HG02798 (cell line): ENCODE results near the gene ELAC2.
A peak's percentile ranks its signal among the peaks of the same experiment; 100 is the strongest.
"Not testable (repeated sequence)": the region's sequence is repeated elsewhere in the genome, so short reads cannot be mapped to it uniquely, and the experiment has no call there.

Source experiments
- ATAC-seq: cut with Tn5 transposase; IDR thresholded peaks from one replicate; pipeline ENCODE4 v1.9.1; 2021; ENCODE audit warnings: mild to moderate bottlenecking; ENCODE audit not compliant: unreplicated experiment, poor library complexity

Gene ELAC2

DNA sequence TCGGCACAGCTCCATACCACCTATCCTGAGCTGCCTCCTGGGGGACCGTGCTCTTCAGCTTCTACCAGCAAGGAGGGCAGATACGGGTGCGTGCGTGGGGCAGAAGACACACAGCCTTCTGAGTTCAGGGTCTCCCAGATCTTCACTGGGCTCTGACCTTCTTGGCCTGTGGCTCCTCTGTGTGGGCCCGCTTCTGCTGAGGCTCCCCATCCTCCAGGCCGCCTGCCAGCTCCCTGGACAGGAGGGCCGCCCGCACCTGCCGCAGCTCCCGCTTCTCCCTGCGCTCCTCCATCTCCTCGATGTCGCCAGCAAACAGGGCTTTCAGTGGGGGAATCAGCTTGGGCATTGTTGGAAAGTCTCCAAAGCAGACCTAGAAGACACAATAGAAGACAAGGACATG is 25.2 kb downstream of the ELAC2 start:
- no peak for ATAC-seq

DNA sequence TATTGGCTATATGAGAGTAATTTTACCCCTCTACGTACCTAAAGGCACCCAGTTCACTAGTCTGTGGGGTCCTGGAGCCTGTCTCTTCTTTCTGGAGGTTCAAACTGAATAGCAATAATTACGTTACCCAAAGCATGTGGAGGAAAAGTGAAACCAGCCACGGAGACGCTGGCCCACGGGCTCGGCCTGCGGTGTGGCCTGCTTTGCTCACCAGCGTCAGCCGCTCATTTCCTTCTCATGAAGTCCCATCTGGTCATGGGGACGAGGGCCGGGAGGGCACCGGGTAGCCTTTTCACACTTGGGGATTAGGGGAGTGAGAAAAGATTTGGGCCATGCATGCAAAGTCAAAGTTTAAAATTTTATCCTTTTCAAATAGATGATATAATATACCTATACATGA is 26.9 kb downstream of the ELAC2 start:
- no peak for ATAC-seq

DNA sequence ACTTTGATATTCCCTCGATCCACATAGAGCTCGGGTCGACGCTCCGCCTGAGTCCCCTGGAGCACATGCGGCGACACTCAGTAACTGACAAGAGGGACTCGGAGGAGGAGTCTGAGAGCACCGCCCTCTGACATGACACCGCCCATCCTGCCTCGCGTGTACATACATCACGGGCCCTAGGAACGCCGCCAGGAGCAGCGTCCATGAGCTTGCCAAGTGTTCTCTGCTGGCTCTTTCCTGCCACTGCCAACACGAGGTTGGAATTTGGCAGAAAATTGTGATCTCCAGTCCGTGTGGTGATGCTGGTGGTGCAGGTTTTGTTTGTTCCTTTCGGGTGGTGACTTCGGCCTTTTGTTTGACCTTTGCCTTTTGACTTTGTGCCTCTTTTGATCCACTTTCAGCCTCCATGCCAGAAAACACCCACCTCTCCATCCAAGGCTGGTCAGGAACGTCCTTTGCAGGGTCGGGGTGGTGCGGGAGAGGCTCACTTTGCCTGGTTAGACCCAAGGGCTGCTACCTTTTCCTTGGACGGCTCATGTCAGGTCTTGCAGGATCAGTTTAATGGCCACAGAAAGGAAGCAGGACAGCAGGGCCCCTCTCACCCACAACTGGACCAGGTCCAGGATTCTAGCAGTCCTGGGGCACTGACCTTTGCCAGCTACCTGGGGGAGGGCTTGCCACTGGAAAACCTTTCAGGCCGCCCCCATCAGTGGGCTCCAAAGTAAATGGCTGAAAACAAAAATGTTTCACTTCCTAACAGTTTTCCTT is 27.6 kb downstream of the ELAC2 start:
- ATAC-seq = no peak

DNA sequence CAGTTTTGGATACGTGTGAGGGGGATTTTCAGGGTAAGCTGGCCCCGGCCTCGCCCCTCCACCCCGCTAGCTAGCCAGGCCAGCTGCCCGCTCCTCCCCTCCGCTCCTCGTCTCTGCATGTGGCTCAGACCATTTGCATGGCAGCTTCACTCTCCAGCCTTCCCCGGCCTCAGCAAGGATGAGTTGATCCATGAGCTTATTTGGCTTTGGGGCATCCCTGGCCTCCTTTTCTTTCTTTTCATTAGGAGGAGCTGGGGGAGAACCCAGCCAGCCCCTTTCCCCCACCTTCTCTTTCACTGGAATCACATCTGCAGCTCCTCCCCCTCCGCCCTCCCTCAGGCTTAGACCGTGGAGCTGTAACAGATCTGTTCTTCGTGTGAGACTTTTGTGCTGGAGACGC is 30.7 kb downstream of the ELAC2 start:
- ATAC-seq = no peak

DNA sequence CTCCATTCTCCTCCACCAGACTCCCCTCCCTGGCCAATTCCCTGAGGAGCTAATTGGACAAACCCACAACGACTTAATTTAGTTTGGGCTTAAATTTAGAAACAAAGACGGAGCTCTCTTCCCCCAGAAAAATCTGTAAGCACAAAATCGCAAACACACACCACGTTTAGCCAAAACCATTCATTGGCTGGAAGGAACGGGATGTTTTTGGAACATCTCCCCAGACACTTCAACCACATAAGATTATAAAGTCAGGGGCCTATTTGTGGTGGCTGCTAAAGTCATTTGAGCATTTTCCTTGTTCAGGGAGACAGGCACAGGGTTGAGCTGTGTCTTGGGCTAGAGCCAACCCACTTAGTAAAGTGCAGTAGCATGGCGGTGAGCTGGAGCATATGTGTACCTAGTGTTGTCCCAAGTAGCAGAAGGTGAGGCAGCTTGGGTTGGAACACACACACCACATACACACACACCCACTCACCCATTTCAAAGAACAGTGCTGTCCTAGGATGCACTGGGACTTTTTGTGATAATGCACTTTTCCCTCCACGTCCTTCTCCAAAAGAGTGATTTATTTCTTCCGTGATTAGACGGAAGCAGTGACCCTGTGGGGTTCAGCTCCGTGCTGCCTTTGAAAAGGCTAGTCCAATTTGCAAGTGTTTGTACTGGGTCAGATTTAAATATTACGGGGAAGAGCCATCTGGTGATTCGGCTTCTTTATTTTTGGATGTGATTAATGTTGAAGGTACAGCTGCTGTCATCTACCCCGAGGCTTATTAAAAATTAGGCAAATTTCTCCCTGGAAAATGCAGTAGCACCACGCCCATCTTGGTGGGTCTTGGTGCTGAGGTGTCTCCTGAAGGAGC is 32.2 kb downstream of the ELAC2 start:
- no peak for ATAC-seq

DNA sequence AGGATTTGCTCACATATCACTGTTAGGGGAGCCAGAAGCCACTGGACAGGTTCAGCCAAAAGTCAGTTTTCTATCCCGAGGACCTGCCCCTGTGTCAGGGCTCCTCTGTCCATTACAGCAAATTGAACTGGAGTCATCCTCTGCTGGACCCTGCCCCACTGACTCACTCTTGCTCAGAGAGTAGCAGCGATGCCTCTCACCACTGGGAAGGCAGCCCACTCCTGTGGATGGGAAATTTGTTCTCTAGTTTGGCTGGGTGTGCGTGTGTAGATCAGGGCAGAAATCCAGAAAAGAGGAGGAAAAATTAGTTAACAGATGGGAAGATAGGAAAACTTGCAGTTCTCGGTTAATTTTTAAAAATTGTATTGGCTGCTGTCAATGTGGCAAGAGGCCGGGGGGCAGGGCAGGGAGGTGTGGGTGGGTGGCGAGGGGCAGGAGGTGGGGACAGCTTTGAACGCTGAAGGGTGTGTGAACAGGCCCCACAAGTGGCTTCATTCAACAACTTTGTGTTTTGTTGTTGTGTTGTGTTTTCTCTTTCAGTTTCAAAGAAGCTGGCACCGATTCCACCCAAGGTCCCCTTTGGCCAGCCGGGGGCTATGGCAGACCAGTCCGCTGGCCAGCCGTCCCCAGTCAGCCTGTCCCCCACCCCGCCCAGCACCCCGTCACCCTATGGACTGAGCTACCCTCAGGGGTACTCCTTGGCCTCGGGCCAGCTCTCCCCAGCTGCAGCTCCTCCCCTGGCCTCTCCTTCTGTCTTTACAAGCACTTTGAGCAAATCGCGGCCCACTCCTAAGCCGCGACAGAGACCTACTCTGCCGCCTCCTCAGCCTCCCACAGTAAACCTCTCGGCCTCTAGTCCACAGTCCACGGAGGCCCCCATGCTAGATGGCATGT is 33.6 kb downstream of the ELAC2 start:
- no peak for ATAC-seq

DNA sequence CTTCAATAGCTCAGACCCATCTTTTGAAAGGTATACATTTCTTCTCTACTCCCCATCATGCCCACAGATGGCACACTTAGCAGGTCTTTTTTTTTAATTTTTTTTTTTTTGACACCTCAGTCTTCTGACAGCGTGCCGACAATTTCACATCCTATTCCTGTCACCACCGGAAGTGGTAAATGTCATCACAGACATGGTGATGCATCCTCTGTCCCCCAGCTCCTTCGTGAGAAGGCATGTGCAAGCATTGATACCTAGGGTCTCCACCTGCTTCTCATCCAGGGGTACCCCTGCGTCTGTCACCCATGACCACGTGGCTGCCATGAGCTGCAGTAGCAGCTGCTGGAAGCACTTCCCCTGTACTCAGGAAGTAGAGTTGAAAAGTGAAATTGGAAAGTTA is 35.6 kb downstream of the ELAC2 start:
- peak; percentile 57 for ATAC-seq

DNA sequence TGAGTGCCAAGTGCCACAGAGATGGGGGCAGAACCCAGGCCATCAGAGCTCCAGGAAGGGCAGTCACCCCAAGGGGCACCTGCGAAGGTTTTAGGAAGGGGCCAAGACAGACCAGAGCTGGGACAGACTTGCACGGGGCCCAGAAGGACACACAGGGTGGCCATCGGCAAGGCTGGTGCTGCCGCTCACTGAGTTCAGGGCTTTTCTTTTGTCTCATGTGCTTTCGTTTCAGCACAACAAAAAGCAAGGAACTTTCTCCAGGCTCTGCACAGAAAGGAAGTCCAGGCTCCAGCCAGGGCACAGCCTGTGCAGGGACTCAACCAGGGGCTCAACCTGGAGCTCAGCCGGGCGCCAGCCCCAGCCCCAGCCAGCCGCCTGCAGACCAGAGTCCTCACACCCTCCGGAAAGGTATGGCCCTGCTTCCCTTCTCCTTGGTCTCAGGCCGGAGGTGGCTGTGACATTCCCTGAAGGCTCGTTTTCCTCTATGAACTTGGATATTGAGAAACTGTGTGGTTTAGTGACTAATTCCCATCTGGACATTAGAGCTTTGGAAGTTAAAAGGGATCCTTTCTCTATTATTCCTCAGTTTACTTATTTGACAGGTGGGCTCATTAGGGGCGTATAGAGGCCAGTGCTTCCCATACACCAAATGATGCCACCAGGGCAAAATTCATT is 37.9 kb downstream of the ELAC2 start:
- ATAC-seq = no peak

DNA sequence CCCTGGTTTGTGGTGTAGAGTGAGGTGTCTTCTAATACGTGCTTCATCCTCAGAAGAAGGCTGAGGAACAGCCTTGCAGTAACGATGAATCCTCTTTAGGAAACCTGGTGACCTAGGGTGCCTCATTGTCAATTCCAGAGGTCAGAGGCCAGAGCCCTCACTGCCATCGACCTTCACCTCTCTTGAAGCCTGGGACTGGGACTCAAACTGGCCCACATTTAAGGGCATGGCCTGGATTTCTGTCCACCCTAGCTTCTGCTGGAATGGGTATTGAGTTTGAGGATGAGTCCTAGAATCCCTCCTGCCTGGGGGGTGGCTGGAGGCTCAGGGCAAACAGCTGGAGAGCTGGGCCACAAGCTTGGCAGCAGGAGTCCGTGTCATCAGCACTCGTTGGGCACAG is 38.6 kb downstream of the ELAC2 start:
- no peak for ATAC-seq

DNA sequence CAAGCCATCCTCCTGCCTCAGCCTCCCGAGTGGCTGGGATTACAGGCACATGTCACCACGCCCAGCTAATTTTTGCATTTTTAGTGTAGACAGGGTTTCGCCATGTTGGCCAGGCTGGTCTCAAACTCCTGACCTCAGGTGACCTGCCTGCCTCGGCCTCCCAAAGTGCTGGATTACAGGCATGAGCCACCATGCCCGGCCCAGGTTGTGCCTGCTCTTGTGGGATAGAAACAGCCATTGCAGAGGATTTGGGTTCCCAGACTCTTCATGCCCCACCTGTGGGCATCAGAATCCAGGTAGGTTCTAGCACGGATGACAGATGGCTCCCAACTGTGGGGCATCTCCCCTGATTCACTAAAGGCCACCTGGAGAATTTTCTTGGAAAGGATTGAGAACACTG is 39.0 kb downstream of the ELAC2 start:
- ATAC-seq = not testable (repeated sequence)

DNA sequence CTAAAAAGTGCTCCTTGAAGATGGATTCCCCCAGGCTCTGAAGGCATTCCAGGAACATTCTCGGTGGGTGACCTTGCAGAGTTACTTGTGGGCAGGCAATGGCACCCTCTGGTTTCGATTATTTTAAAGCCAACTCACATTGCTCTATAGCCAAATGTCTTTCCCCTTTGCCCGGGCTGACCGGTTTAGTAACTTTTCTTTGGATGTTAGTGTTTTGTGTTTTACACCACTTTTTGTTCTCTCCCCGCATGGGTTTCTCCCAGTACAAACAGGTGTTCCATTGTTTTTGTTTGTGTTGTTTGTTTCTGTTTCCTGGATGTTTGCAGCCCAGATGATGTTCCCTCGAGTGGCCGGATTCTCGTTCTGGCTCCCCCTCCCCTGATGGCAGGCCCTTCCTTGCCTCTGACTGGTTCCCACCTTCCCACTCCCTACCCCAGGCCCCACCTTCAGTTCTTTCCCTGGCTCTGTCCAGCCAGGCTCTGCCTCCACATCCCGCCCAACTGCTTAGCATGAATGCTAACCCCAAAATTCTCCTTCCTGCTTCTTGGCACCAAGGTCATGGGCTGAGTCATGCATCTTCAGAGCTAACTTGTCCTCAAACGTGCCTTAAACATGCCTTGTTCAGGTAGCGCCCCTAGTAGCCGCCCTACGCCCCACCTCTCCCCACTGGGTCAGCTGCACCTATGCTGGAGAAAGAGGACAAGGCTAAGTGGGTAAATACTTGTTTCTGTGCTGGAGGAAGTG is 40.6 kb downstream of the ELAC2 start:
- ATAC-seq = no peak

DNA sequence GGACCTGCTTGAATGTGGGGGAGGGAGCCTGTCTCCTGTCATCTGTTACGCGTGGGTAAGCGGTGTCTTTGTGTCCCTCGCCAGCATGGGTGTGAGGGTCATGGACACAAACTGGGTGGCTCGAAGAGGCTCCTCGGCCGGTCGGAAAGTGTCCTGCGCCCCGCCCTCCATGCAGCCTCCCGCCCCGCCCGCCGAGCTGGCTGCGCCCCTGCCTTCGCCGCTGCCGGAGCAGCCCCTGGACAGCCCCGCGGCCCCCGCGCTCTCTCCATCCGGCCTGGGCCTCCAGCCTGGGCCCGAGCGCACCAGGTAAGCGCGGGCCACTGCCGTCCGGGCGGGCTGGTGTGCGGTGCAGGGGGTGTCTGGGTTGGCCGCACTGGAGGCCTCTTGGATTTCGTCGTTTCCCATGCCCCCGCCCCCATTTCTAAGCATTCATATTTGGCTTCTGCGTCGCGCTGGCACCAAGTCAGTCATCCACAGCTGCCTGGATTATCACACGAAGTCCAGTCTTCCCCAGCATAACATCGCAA is 43.8 kb downstream of the ELAC2 start:
- no peak for ATAC-seq

DNA sequence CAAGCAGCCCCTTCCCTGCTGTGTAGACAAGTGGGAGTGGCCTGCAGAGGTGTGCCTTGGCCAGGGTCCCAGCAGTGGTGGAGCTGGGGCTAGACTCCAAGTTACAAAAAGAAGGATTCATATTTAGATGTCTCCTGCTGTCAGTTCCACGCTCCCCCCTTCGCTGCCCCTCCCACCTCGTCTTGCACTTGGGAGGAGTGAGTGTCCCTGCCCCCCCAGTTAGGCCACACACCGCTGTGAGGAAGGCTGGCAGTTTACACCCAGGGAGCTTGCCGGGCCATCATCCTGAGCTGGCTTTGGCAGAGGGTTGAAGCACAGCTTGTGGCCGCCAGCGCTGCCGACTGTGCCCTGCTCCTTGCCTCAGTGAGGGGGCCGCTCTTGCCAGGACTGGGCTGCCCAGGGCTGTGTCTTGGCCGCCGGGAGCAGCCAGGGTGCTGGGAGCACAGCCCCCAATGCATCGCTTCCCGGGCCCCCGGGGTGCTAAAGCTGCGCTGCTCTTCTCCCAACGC is 44.3 kb downstream of the ELAC2 start:
- ATAC-seq = no peak

DNA sequence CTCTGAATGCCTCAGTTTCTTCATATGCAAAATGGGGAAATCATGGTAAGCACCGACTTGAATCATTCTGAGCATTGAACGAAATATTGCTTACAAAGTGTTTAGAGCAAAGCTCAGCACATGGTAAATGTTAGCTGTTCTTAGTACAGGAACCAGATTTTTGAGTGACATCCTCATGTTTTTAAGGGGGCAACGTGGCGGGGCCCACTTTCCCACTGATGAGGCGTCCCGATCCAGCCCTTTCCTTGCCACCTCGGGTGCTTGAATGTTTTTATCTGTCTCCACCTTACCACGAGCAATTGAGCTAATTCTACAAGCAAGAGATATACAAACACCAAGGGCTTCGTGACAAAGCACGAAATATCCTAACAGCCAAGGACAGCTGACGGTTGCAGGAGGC is 49.9 kb downstream of the ELAC2 start:
- no peak for ATAC-seq

DNA sequence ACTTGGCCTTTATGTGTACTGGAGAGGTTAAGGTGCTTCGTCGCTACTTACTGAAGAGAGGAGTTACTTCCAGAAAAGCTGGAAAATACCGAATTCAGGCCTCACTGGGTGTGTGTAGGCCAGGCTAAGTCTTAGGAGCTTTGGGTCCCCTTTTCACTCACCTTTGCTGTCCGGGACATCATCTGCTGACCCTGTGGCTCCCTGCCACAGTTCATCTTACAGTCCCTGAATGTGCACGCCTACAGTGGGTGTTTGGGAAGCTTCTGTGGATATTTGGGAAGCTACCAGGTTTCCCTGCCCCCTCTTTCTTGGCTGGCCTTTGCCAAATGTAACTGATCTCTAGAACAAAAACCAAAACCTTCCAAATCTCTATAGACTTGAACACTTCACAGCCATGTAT is 51.4 kb downstream of the ELAC2 start:
- no peak for ATAC-seq

DNA sequence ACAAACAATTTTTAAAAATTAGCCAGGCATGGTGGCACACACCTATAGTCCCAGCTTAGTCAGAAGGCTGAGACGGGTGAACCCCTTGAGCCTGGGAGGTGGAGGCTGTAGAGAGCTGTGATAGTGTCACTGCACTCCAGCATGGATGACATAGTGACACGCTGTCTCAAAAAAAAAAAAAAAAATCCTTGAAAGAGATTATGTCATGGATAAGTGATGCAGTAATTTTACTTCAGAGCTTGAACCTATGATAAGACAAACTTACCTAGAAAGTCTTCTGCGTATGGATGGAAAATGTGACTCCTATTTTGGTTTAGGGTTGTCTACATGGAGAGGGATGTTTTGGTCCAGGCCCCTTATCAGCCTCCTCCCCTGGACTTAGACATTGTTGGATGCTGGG is 51.8 kb downstream of the ELAC2 start:
- ATAC-seq = no peak

DNA sequence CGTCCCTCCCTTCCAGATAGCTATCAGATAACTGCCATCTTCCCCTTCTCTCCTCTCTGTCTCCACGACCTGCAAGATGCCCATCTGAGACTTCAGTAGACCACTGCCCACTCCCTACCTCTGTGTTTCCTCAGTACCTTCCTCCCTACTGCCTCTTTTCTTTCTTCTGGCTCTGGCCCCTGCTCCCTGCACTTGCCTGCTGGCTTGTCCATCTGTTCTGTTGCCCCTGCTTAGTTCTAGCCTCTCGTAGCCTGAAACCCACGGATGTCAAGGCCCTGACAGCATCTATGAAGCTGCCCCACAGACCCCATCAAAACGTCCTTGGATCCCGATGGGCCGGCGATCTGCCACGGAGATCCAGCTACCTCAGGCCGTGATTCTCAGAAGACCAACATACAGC is 53.0 kb downstream of the ELAC2 start:
- ATAC-seq = no peak

DNA sequence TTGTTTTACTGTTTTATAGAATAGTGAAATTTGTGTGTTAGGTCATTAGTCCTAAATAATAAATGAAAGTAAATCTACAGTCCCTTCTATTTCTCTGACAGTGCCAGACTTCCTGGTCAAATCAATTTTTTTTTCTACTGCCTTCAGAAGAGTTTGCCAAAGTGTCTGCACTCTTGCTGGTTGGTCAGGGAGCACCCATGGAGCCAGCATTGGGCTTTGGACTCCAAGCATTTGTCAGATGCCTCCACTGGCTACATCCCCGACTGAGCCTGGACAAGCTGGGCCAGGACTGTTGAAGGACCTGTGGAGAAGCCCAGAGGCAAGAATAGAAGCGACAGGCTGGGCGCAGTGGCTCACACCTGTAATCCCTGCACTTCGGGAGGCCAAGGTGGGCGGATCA is 53.7 kb downstream of the ELAC2 start:
- ATAC-seq = no peak

DNA sequence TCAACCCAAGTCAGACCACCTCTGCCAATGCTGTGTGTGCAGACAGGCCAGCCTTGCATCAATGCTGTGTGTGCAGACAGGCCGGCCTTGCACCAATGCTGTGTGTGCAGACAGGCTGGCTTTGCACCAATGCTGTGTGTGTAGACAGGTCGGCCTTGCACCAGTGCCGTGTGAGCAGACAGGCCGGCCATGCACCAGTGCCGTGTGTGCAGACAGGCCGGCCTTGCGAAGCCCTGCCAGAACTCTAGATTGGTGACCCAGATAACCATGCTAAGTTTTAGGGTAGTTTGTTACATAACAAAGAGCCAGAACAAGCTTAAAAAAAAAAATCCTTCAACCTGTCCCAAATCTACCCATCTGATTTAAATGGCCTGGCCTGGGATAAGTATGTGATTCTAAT is 54.3 kb downstream of the ELAC2 start:
- ATAC-seq = no peak
